ENCODE measurements around the gene THAP12. TPM values are rescaled to one million over a fixed set of nuclear protein-coding genes. Genes with fewer than 3 reads are reported as not detected.
A peak's percentile ranks its signal among the peaks of the same experiment; 100 is the strongest.

Gene THAP12, protein sequence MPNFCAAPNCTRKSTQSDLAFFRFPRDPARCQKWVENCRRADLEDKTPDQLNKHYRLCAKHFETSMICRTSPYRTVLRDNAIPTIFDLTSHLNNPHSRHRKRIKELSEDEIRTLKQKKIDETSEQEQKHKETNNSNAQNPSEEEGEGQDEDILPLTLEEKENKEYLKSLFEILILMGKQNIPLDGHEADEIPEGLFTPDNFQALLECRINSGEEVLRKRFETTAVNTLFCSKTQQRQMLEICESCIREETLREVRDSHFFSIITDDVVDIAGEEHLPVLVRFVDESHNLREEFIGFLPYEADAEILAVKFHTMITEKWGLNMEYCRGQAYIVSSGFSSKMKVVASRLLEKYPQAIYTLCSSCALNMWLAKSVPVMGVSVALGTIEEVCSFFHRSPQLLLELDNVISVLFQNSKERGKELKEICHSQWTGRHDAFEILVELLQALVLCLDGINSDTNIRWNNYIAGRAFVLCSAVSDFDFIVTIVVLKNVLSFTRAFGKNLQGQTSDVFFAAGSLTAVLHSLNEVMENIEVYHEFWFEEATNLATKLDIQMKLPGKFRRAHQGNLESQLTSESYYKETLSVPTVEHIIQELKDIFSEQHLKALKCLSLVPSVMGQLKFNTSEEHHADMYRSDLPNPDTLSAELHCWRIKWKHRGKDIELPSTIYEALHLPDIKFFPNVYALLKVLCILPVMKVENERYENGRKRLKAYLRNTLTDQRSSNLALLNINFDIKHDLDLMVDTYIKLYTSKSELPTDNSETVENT
- 10 to 100 TPM in 3 of 4 donors, 1 to 10 TPM in 1; 6.4 to 26.9 (median 17.4) TPM for total RNA-seq

DNA sequence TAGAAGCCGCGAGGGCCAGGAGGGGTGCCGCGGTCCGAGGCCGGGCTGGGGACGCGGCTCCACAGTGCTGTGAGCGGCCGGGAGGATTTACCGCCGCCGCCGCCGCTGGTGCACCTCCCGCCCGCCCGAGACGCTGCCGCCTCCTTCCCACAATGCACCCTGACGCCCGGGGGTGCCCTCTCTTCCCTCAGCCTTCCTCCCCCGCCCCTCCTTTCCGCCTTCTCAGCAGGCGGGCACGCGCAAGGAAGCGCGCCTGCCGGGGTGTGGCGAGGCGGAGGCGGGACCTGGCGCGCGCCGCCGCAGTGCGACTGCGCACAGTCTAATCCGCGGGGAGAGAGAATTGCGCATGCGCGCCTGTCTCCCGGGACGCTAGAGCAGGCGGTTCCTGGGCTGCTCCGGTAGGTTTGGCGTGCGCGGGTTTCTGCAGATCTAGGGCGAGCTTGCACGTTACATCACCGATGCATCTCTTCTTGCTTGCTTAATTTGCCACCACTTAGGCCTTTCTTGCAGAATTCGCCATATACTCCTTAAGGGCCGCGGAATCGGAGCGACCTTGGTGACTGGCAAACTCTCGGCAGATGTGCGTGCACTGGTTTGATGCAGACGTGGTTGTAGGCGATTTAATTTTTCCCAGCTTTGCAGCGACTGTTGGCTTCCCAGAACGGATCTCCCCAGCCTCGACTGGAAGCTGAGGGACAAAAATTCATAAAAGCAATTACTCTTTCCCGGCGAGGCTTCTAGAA is at the start of gene THAP12, which contains the start of gene GVQW3:
Gene THAP12, minus strand, starts transcription at position 156 of the 743 bp plus-strand sequence. CDS start 296 bp downstream, outside the sequence.
Gene GVQW3, plus strand, starts transcription at position 347 of the 743 bp plus-strand sequence. CDS start 506 bp downstream, outside the sequence.
- 0 to 1% methylated on average over 2 to 15 of the region's 69 CpGs for WGBS, 2 donors

GRCh38 chr11:76426660-76427059 is 45.7 kb upstream of the THAP12 start:
- Histone ChIP-seq H3K4me1 (no peaks in the 10 kb centered on the region), H3K27ac (no peak overlapping the region), H3K9me3 (no peaks in the 10 kb centered on the region), H3K36me3 (no peaks in the 10 kb centered on the region), H3K4me3 (no peak overlapping the region), H3K27me3 (peaks cover 0 to 33% (median 0%) of the 10 kb centered on the region in 4 donors)
- TF ChIP-seq POLR2A (IDR thresholded peaks at IDR 0.05), result no peak
- no peak for TF ChIP-seq CTCF (IDR thresholded peaks at IDR 0.05)
- intact Hi-C loops (cut with DNase I), result no loop called here
- no peak for DNase-seq

More for the DNA sequence above, at the start of gene THAP12, which contains the start of gene GVQW3:
- Histone ChIP-seq H3K27me3 (no peaks in the 10 kb centered on the region), H3K4me1 (peaks cover 0 to 42% (median 30%) of the 10 kb centered on the region in 3 donors), H3K4me3 (peak within 1 kb of the TSS; percentile 66 to 98 (median 82)), H3K9me3 (no peaks in the 10 kb centered on the region), H3K36me3 (no peaks in the 10 kb centered on the region), H3K27ac (peak within 1 kb of the TSS; percentile 79 to 92 (median 88))
- peak in 3 of 4 donors; percentile 5 to 75 (median 69) for TF ChIP-seq POLR2A (IDR thresholded peaks at IDR 0.05)
- TF ChIP-seq CTCF (IDR thresholded peaks at IDR 0.05), result peak in 1 of 6 experiments; percentile 32
- DNase-seq, result peak; percentile 91
- intact Hi-C loops (cut with DNase I), result no loop called here

GRCh38 chr11:76424891-76425290 is 44.0 kb upstream of the THAP12 start:
- H3K4me1 ChIP-seq, result no peaks in the 10 kb centered on the region

GRCh38 chr11:76424379-76424778 is 43.4 kb upstream of the THAP12 start:
- no peak overlapping the region for H3K27ac ChIP-seq
- WGBS, 2 donors, result 36 to 38% methylated on average over 3 of the region's 3 CpGs
- intact Hi-C loops (cut with DNase I), result no loop called here
- no peak for DNase-seq
- TF ChIP-seq CTCF (IDR thresholded peaks at IDR 0.05) (no peak), POLR2A (IDR thresholded peaks at IDR 0.05) (no peak)
- H3K27me3 ChIP-seq, result peaks cover 0 to 36% (median 0%) of the 10 kb centered on the region in 4 donors
- no peak overlapping the region for H3K4me3 ChIP-seq
- no peaks in the 10 kb centered on the region for H3K36me3 ChIP-seq
- no peaks in the 10 kb centered on the region for H3K9me3 ChIP-seq
- no peaks in the 10 kb centered on the region for H3K4me1 ChIP-seq

More at GRCh38 chr11:76424891-76425290, 44.0 kb upstream of the THAP12 start:
- Histone ChIP-seq H3K9me3 (no peaks in the 10 kb centered on the region), H3K36me3 (no peaks in the 10 kb centered on the region), H3K27ac (no peak overlapping the region), H3K27me3 (peaks cover 0 to 33% (median 0%) of the 10 kb centered on the region in 4 donors), H3K4me3 (no peak overlapping the region)
- TF ChIP-seq POLR2A (IDR thresholded peaks at IDR 0.05), result no peak
- TF ChIP-seq CTCF (IDR thresholded peaks at IDR 0.05), result no peak
- no peak for DNase-seq
- intact Hi-C loops (cut with DNase I), result no loop called here
- 87 to 92% methylated on average over 2 of the region's 2 CpGs for WGBS, 2 donors
